Endothelial cell of umbilical vein (primary cell): ENCODE results near the gene GAK. TPM values are rescaled to one million over a fixed set of nuclear protein-coding genes. Genes with fewer than 3 reads are reported as not detected.

ENCODE experiments used
- BruUV-seq: library from RNA; stranded (reverse); fragments of 400-500 nt; replicated peaks from 2 replicates; lab custom pipeline; 2021; lab: Mats Ljungman, UMichigan
- CTCF ChIA-PET: fragments of 300-600, 350-600 bp; sonication (Branson Sonifier 250); formaldehyde crosslinking; loops from one replicate; lab custom pipeline; 2021; ENCODE audit warnings: antibody characterized with exemption, inconsistent platforms; lab: Charles Lee
- POLR2A ChIA-PET: fragments of 300-600, 350-600 bp; sonication (Branson Sonifier 250); formaldehyde crosslinking; loops from one replicate; lab custom pipeline; 2021; ENCODE audit warnings: antibody characterized with exemption, inconsistent platforms; lab: Charles Lee
- DNase-seq: peaks from one replicate; pipeline ENCODE4 v3.0.0-alpha.2; 2011; ENCODE audit warnings: low read depth, low spot score
- FAIRE-seq: peaks from 2 replicates; lab custom pipeline; 2011; peaks lifted over from hg19 to GRCh38; lab: Jason Lieb, UNC
- H2AFZ ChIP-seq: 2 replicates; pipeline ENCODE4 v1.6.0; 2012; ENCODE audit warnings: low read depth, low read length, control low read depth, inconsistent platforms
- H3K27ac ChIP-seq: 2 replicates; pipeline ENCODE4 v1.5.1; 2011; ENCODE audit warnings: low read depth, mild to moderate bottlenecking, control low read depth, low read length, moderate library complexity; ENCODE audit not compliant: insufficient read depth
- H3K27me3 ChIP-seq, 2 experiments: 2 replicates each; pipeline versions ENCODE4 v1.6.0 to v1.6.1; 2011; ENCODE audit warnings: low read length in 2 of 2, mixed read lengths in 1 of 2; ENCODE audit not compliant: control insufficient read depth in 2 of 2, insufficient read depth in 2 of 2
- H3K36me3 ChIP-seq, 2 experiments: 2 replicates in 1 of 2; 3 replicates in 1 of 2; pipeline ENCODE4 v1.5.1; 2011; ENCODE audit warnings: low read length in 2 of 2, mild to moderate bottlenecking in 1 of 2, moderate library complexity in 1 of 2; ENCODE audit not compliant: control insufficient read depth in 2 of 2, insufficient read depth in 2 of 2; ENCODE audit errors: extremely low read depth in 1 of 2
- H3K4me1 ChIP-seq: 3 replicates; pipeline ENCODE4 v1.5.1; 2011; ENCODE audit warnings: mild to moderate bottlenecking, low read length; ENCODE audit not compliant: control insufficient read depth, insufficient read depth; ENCODE audit errors: extremely low read depth
- H3K4me2 ChIP-seq: 2 replicates; pipeline ENCODE4 v1.6.1; 2011; ENCODE audit warnings: low read length, control low read depth, mixed read lengths; ENCODE audit not compliant: insufficient read depth
- H3K4me3 ChIP-seq, 3 experiments: fragments of 200-600 bp in 1 of 3; sonication (generic), shearing (Covaris generic) in 1 of 3; replicated peaks in 1 of 3; 2 replicates each; pipeline ENCODE4 v1.5.1; 2011 to 2016; ENCODE audit warnings: control low read depth in 3 of 3, low read length in 3 of 3, mild to moderate bottlenecking in 2 of 3, inconsistent platforms in 1 of 3, low read depth in 1 of 3, moderate library complexity in 1 of 3; ENCODE audit not compliant: insufficient read depth in 1 of 3
- H3K79me2 ChIP-seq: 2 replicates; pipeline ENCODE4 v1.6.0; 2012; ENCODE audit warnings: low read length, inconsistent platforms; ENCODE audit not compliant: control insufficient read depth, insufficient read depth
- H3K9ac ChIP-seq: replicated peaks from 2 replicates; pipeline ENCODE3; 2011; ENCODE audit warnings: low read length, control low read depth; ENCODE audit not compliant: insufficient read depth; ENCODE audit errors: extremely low read depth
- H3K9me1 ChIP-seq: replicated peaks from 3 replicates; pipeline ENCODE4 v1.6.0; 2011; ENCODE audit warnings: mild to moderate bottlenecking, low read length; ENCODE audit not compliant: control insufficient read depth, insufficient read depth; ENCODE audit errors: extremely low read depth
- H3K9me3 ChIP-seq: replicated peaks from 2 replicates; pipeline ENCODE4 v1.5.1; 2012; ENCODE audit warnings: low read length, inconsistent platforms; ENCODE audit not compliant: control insufficient read depth, insufficient read depth
- H4K20me1 ChIP-seq: replicated peaks from 2 replicates; pipeline ENCODE3; 2011; ENCODE audit warnings: mild to moderate bottlenecking, low read length; ENCODE audit not compliant: control insufficient read depth, insufficient read depth; ENCODE audit errors: extremely low read depth
- EZH2 ChIP-seq: IDR thresholded peaks from 2 replicates; pipeline ENCODE4 v1.6.1; 2012; ENCODE audit warnings: borderline replicate concordance, low read depth, mild to moderate bottlenecking, moderate library complexity, low read length, inconsistent platforms; ENCODE audit not compliant: severe bottlenecking
- FOS ChIP-seq: IDR thresholded peaks from 2 replicates; pipeline ENCODE4 v1.6.1; 2011; ENCODE audit warnings: mild to moderate bottlenecking, low read length, moderate library complexity, borderline replicate concordance; ENCODE audit not compliant: insufficient read depth
- GATA2 ChIP-seq: IDR thresholded peaks from 2 replicates; pipeline ENCODE4 v1.7.0; 2011; ENCODE audit warnings: low read depth, mild to moderate bottlenecking, moderate library complexity, mixed read lengths, low read length; ENCODE audit not compliant: insufficient read length, insufficient read depth
- JUN ChIP-seq: IDR thresholded peaks from 2 replicates; pipeline ENCODE4 v1.6.1; 2011; ENCODE audit warnings: borderline replicate concordance, low read depth; ENCODE audit not compliant: insufficient read length, insufficient read depth
- MYC ChIP-seq: IDR thresholded peaks from one replicate; pipeline ENCODE4 v1.6.1; 2011; ENCODE audit warnings: mild to moderate bottlenecking, low read depth, low read length
- POLR2A ChIP-seq: IDR thresholded peaks from 2 replicates; pipeline ENCODE4 v1.6.1; 2012; ENCODE audit warnings: low read depth, mild to moderate bottlenecking, control low read depth, low read length
- POLR2AphosphoS5 ChIP-seq: IDR thresholded peaks from 2 replicates; pipeline ENCODE4 v1.6.1; 2012; ENCODE audit warnings: low read depth, mild to moderate bottlenecking, control low read depth, low read length, moderate library complexity; ENCODE audit not compliant: insufficient read depth
- dilution Hi-C: fragments of 300-500 bp; cut with MboI; formaldehyde crosslinking; loops from one replicate; pipeline ENCODE4 v1.15.0; 2019; ENCODE audit warnings: low sequenced_read_pairs; ENCODE audit not compliant: extremely low pct_ligation_motif_present
- intact Hi-C: fragments of 100-400 bp; cut with micrococcal nuclease; formaldehyde crosslinking; loops from one replicate; pipeline ENCODE4 v1.10.0; 2022
- polyA plus RNA-seq, 4 experiments: library from polyadenylated mRNA; depleted of rRNA in 3 of 4; stranded (reverse) in 3 of 4; unstranded in 1 of 4; fragments of >200 nt; gene quantifications; 2 replicates each; pipeline versions ENCODE4 v1.2.1 to v1.2.3, GENCODE V29; 2011 to 2012; ENCODE audit warnings: missing spikeins in 1 of 4
- total RNA-seq: library from RNA; stranded (reverse); gene quantifications from 2 replicates; pipeline ENCODE4 v1.2.3, GENCODE V29; 2021
- TF ChIP-seq, protein P1 (sequence below), 2 donors: IDR thresholded peaks; 1 replicate in 1 of 2; 2 replicates in 1 of 2; pipeline ENCODE4 v1.5.1; 2011; ENCODE audit warnings: low read length in 2 of 2, mild to moderate bottlenecking in 2 of 2, moderate library complexity in 2 of 2, control low read depth in 1 of 2, inconsistent platforms in 1 of 2, low read depth in 1 of 2; ENCODE audit not compliant: insufficient read depth in 1 of 2; ENCODE audit errors: extremely low read depth in 1 of 2
- TF ChIP-seq, protein P2 (sequence below): IDR thresholded peaks from 2 replicates; pipeline ENCODE4 v1.6.1; 2011; ENCODE audit not compliant: insufficient read depth, insufficient read length

The GAK gene
- total and polyA plus RNA-seq, 2 donors (not counting 3 experiments of a cell fraction or from before 2014, with no cell fraction given): 49.6 to 109 TPM

DNA sequence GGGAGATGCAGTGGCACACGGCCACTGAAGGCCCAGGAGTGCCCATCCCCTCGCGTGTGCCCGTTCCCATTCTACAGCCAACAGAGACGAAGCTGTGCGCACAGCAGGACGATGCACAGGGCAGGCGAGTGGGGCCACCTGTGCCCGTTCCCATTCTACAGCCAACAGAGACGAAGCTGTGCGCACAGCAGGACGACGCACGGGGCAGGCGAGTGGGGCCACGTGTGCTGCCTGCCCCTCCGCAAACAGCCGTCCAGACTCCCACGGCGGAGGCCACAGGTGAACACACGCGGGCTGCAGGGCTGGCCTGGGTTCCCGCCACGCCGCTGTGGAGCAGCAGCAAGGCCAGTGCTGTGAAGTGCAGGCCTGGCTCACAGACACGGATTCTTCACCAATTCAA, 32.0 kb downstream of the GAK start:
- H2AFZ ChIP-seq: no peak overlapping the region
- H4K20me1 ChIP-seq: no peaks in the 10 kb centered on the region
- intact Hi-C loops (no loop called here), dilution Hi-C loops (no loop called here)
- peaks cover 0 to 25% of the 10 kb centered on the region in 2 experiments for H3K36me3 ChIP-seq
- H3K4me2 ChIP-seq: no peak overlapping the region
- no peaks in the 10 kb centered on the region for H3K9me1 ChIP-seq
- H3K9ac ChIP-seq: no peak overlapping the region
- CTCF ChIA-PET: no interaction called here
- no TSS peak for BruUV-seq
- no peaks in the 10 kb centered on the region for H3K79me2 ChIP-seq
- no peaks in the 10 kb centered on the region for H3K27me3 ChIP-seq
- H3K9me3 ChIP-seq: no peaks in the 10 kb centered on the region
- H3K4me1 ChIP-seq: no peaks in the 10 kb centered on the region
- POLR2A ChIA-PET: no interaction called here
- no peak for TF ChIP-seq JUN
- TF ChIP-seq POLR2AphosphoS5: no peak
- no peak for TF ChIP-seq MYC
- TF ChIP-seq EZH2: no peak
- TF ChIP-seq POLR2A: no peak
- TF ChIP-seq, protein P1, sequence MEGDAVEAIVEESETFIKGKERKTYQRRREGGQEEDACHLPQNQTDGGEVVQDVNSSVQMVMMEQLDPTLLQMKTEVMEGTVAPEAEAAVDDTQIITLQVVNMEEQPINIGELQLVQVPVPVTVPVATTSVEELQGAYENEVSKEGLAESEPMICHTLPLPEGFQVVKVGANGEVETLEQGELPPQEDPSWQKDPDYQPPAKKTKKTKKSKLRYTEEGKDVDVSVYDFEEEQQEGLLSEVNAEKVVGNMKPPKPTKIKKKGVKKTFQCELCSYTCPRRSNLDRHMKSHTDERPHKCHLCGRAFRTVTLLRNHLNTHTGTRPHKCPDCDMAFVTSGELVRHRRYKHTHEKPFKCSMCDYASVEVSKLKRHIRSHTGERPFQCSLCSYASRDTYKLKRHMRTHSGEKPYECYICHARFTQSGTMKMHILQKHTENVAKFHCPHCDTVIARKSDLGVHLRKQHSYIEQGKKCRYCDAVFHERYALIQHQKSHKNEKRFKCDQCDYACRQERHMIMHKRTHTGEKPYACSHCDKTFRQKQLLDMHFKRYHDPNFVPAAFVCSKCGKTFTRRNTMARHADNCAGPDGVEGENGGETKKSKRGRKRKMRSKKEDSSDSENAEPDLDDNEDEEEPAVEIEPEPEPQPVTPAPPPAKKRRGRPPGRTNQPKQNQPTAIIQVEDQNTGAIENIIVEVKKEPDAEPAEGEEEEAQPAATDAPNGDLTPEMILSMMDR (IDR thresholded peaks at IDR 0.05; ENCODE audit: extremely low read depth in 1 of 2, insufficient read depth in 1 of 2, low read depth in 1 of 2, low read length in 2 of 2): no peak
- TF ChIP-seq, protein P2, sequence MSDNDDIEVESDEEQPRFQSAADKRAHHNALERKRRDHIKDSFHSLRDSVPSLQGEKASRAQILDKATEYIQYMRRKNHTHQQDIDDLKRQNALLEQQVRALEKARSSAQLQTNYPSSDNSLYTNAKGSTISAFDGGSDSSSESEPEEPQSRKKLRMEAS: no peak
- TF ChIP-seq FOS: no peak
- TF ChIP-seq GATA2: no peak
- no peak overlapping the region for H3K27ac ChIP-seq
- DNase-seq (no peak), FAIRE-seq (no peak)
- H3K4me3 ChIP-seq: no peak overlapping the region
